Heart left ventricle (tissue), 13 donors: Measurements from ENCODE around the gene NFIB.

Experiments
- CTCF ChIP-seq, 12 donors: fragments of 200-600 bp; sonication (generic) in 4 of 12; IDR thresholded peaks; one replicate each; pipeline versions ENCODE4 v1.5.0 to v1.8.0; 2018 to 2022; ENCODE audit warnings: antibody characterized with exemption in 12 of 12, mild to moderate bottlenecking in 5 of 12
- POLR2A ChIP-seq, 2 donors: fragments of 450-650 bp; IDR thresholded peaks; one replicate each; pipeline ENCODE4 v1.6.1; 2017; ENCODE audit warnings: antibody characterized with exemption in 2 of 2, mild to moderate bottlenecking in 2 of 2, moderate library complexity in 2 of 2
- donor health status: ischemic (EF 13 %, LVEDD 7.1; RV severe dilation, severe dysfunction).
- donor health status: DM: no; HTN: yes; CAD: no.
- donor health status: DM: no; HTN: no; CAD: no.
- donor health status: ischemic (EF 25% LVEDD 6.9; RV normal size, moderate dysfunction).
- donor health status: ischemic (EF 25% LVEDD 5.7; RV mildly dilated, moderate dysfunction).
- donor health status: ischemic (EF 35%, LVEDD 5.7; RV mildly dilated, moderate dysfunction).
- donor health status: nonischemic (EF 11% LVEDD 7.7; RV severe dilation, severe dysfunction).
- donor health status: DM: yes; HTN: yes; CAD: no.
- donor health status: PGD.
- donor health status: ischemic (EF 29% LVEDD 5.4; RV normal size, mild dysfunction).
- donor health status: nonischemic (EF 23%, LVEDD 6.1; RV moderate dilation, normal function).

GRCh38 chr9:14099737-14100136 is 214.2 kb downstream of the NFIB start:
- TF ChIP-seq CTCF (IDR thresholded peaks at IDR 0.05) (no peak), POLR2A (IDR thresholded peaks at IDR 0.05) (no peak)
